Measurements from ENCODE around the gene FST. TPM values are rescaled to one million over a fixed set of nuclear protein-coding genes. Genes with fewer than 3 reads are reported as not detected.

Gene FST
- total RNA-seq, 2 donors from 2014 or later, result 6.0 to 8.4 TPM

DNA sequence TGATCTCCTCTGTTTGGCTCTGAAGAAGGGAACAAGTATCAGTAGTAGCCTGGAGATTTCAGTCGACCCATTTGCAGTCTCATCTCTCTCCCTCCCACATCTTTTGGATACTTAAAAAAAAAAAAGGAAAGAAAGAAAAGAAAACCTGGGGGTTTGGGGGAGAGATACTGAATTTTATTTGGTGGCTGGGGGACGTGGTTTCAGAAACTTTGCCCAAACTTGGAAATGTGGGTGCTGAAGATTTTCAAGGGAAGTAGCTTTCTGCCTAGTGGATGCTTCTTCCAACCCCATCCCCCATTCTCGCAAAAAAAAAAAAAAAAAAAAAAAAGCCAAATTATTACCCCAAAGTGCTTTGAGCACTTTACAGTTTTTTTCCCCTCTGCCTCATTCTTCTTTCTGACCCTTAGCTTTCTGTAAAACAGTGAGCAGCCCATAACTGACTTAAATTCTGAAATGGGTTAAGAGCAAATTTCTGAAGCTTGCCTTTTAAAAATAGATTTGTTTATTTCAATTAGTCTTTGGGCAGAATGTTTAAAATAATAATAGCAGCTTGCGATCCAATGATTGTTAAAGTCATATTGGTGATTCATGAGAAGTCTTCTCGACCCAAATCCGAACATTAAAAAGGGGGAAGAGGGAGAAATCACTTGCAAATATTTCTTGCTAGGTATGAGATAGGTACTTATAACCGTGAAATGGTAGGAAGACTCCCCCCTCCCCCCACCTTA lies 894 bp downstream of the FST start:
- DNase-seq (ENCODE audit: low spot score), result no peak
- intact Hi-C loops (cut with DNase I), result loop anchor here (10.0 kb wide), 1 partner anchor 653 kb away; no protein-coding TSS in a partner anchor
- TF ChIP-seq POLR2AphosphoS5 (IDR thresholded peaks at IDR 0.05) (no peak), POLR2A (IDR thresholded peaks at IDR 0.05) (no peak), CTCF (IDR thresholded peaks at IDR 0.05) (no peak)
- H3K4me3 ChIP-seq, result peak overlapping the region; percentile 43 to 54
- WGBS, result 13% methylated on average over 7 of the region's 7 CpGs
- H3K27ac ChIP-seq, result peak overlapping the region; percentile 63 to 67
- no peaks in the 10 kb centered on the region for H3K4me1 ChIP-seq (replicated peaks)
- no peaks in the 10 kb centered on the region for H3K27me3 ChIP-seq (replicated peaks; ENCODE audit: insufficient read depth)
- no peaks in the 10 kb centered on the region for H3K36me3 ChIP-seq
- H3K9me3 ChIP-seq, result no peaks in the 10 kb centered on the region

DNA sequence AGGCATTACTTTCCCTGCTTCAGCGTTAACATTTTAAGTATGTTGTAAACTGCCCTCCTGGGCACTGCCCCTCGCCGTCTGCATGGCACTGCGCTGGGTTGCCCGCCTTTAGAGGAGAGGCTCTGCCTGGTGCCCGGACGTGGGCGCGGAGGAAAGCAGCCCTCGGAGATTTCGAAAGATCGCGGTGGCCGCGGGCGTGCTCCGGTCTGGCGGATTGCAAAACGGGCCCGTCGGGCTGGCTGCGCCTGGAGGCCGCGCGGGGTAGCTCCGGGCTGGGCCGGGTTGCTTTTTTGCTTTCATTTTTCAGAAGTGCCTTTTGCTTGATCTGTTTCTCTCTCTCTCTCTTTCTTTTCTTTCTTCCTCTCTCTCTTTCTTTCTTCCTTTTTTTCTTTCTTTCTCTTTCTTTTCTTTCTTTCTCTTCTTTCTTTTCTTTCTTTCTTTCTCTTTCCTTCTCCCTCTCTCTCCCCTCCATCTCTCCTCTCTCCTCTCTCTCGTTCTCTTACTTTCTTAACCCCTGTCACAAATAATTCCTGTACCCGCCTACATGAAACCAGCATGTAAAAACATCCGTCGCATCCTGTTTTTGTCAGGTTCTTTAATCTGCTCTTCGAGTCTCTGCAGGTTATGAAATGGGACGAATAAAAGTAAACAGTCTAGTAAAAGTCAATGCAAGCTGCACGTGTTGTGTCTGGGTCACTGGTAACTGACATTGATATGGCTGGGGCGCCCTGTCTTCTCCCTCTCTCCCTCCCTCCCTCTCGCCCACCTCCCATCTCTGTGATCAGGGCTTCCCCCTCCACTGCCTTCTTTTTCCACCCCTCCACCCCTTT lies 1.7 kb downstream of the FST start:
- Histone ChIP-seq H3K27ac (peak overlapping the region; percentile 60 to 63), H3K36me3 (no peaks in the 10 kb centered on the region), H3K4me1 (replicated peaks) (no peaks in the 10 kb centered on the region), H3K27me3 (replicated peaks; ENCODE audit: insufficient read depth) (no peaks in the 10 kb centered on the region), H3K9me3 (no peaks in the 10 kb centered on the region), H3K4me3 (peak overlapping the region; percentile 37 to 42)
- peak; percentile 57 for DNase-seq (ENCODE audit: low spot score)
- under 1% methylated on average over 36 of the region's 36 CpGs for WGBS
- peak in 2 of 4 experiments; percentile 38 to 44 for TF ChIP-seq CTCF (IDR thresholded peaks at IDR 0.05)
- TF ChIP-seq POLR2A (IDR thresholded peaks at IDR 0.05), result no peak
- intact Hi-C loops (cut with DNase I), result loop anchor here (2.0 to 10.0 kb wide), 2 partner anchors 653 to 737 kb away; no protein-coding TSS in a partner anchor

DNA sequence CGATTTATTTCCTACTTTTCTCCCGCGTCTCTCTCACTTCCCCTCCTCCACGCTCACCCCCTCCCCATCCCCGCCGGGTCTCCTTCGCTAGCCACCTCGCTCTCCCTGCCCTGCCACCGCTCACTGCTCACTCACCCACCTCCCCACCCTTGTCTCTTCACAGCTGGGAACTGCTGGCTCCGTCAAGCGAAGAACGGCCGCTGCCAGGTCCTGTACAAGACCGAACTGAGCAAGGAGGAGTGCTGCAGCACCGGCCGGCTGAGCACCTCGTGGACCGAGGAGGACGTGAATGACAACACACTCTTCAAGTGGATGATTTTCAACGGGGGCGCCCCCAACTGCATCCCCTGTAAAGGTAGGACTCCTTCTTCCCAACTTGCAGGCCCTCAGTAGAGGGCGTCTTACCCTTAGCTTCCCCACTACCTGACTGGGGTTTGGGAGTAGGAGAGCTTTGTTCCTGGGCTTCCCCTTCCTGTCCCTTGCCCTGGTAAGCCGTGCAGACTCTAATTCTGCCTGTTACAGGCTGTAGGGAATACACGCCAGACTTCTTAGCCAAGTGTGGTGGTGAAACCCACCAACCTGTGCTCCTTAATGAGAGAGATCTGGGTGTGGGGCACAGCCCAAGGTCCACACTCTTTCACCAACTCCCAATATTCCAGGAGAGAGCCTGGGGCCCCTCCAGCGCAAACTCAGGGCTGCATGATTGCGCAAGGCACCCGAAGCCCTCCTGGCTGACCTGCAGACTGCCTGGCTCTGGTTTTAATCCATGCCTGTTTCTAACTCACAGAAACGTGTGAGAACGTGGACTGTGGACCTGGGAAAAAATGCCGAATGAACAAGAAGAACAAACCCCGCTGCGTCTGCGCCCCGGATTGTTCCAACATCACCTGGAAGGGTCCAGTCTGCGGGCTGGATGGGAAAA lies 2.5 kb downstream of the FST start:
- H3K9me3 ChIP-seq, result no peaks in the 10 kb centered on the region
- H3K36me3 ChIP-seq, result no peaks in the 10 kb centered on the region
- peak overlapping the region in 1 of 2 donors; percentile 60 for H3K27ac ChIP-seq
- H3K27me3 ChIP-seq (replicated peaks; ENCODE audit: insufficient read depth), result no peaks in the 10 kb centered on the region
- TF ChIP-seq CTCF (IDR thresholded peaks at IDR 0.05) (peak in 1 of 4 experiments; percentile 9), POLR2A (IDR thresholded peaks at IDR 0.05) (no peak)
- intact Hi-C loops (cut with DNase I), result loop anchor here (2.0 to 10.0 kb wide), 2 partner anchors 652 to 736 kb away; no protein-coding TSS in a partner anchor
- peak; percentile 5 for DNase-seq (ENCODE audit: low spot score)
- no peaks in the 10 kb centered on the region for H3K4me1 ChIP-seq (replicated peaks)
- 31% methylated on average over 35 of the region's 35 CpGs for WGBS
- peak overlapping the region; percentile 37 to 42 for H3K4me3 ChIP-seq

- DNase-seq (ENCODE audit: low spot score), result no peak
- TF ChIP-seq POLR2A (IDR thresholded peaks at IDR 0.05) (no peak), POLR2AphosphoS5 (IDR thresholded peaks at IDR 0.05) (no peak), CTCF (IDR thresholded peaks at IDR 0.05) (no peak)
- Histone ChIP-seq H3K4me3 (no peak overlapping the region), H3K36me3 (no peaks in the 10 kb centered on the region), H3K9me3 (no peaks in the 10 kb centered on the region), H3K4me1 (replicated peaks) (no peaks in the 10 kb centered on the region), H3K27ac (no peak overlapping the region), H3K27me3 (replicated peaks; ENCODE audit: insufficient read depth) (no peaks in the 10 kb centered on the region)
- WGBS, result 91% methylated on average over 1 of the region's 1 CpG
- intact Hi-C loops (cut with DNase I), result loop anchor here (10.0 kb wide), 1 partner anchor 647 kb away; no protein-coding TSS in a partner anchor
Observed at GRCh38 chr5:53487436-53487835, 7.0 kb downstream of the FST start.

Data from prostate gland (tissue), 2 donors.